GM12878 (cell line): ENCODE measurements around the gene ULBP2. TPM values are rescaled to one million over a fixed set of nuclear protein-coding genes. Genes with fewer than 3 reads are reported as not detected.

ENCODE experiments used
- ATAC-seq: fragments of 200-7000 bp; cut with Tn5 transposase; 3 replicates; pipeline ENCODE4 v1.9.1; 2020; ENCODE audit warnings: mild to moderate bottlenecking, moderate library complexity
- BruUV-seq: library from RNA; stranded (reverse); fragments of 400-500 nt; replicated peaks from 2 replicates; lab custom pipeline; 2021; lab: Mats Ljungman, UMichigan
- CTCF ChIA-PET: fragments of 300-600 bp; sonication (Branson Sonifier 250); formaldehyde crosslinking; extraction: SDS; loops from one replicate; lab custom pipeline; 2021; ENCODE audit warnings: inconsistent platforms; lab: Yijun Ruan, JAX
- POLR2A ChIA-PET: fragments of 350-600 bp; formaldehyde crosslinking; extraction: SDS; loops from one replicate; lab custom pipeline; 2021; ENCODE audit warnings: inconsistent platforms; lab: Charles Lee
- RAD21 ChIA-PET: fragments of 300-600 bp; sonication (Branson Sonifier 250); formaldehyde crosslinking; loops from one replicate; lab custom pipeline; 2023; ENCODE audit warnings: antibody characterized with exemption; ENCODE audit not compliant: unreplicated experiment; lab: Charles Lee
- SMC1A ChIA-PET: fragments of 300-600 bp; sonication (Branson Sonifier 250); formaldehyde crosslinking; loops from one replicate; lab custom pipeline; 2023; ENCODE audit not compliant: unreplicated experiment, uncharacterized antibody; lab: Charles Lee
- DNase-seq: peaks from one replicate; pipeline ENCODE4 v3.0.0-alpha.2; 2011; ENCODE audit warnings: low read depth, low spot score
- FAIRE-seq: peaks from 3 replicates; lab custom pipeline; 2011; peaks lifted over from hg19 to GRCh38; lab: Jason Lieb, UNC
- H2AFZ ChIP-seq: 2 replicates; pipeline ENCODE4 v1.6.0; 2011; ENCODE audit warnings: low read depth, low read length, control low read depth; ENCODE audit not compliant: control insufficient read depth
- H3K27ac ChIP-seq: 2 replicates; pipeline ENCODE4 v1.5.1; 2011; ENCODE audit warnings: control low read depth; ENCODE audit not compliant: control insufficient read depth, insufficient read depth
- H3K27me3 ChIP-seq, 2 experiments: replicated peaks in 1 of 2; 2 replicates each; pipeline versions ENCODE4 v1.6.0 to v1.6.1; 2011; ENCODE audit warnings: low read length in 1 of 2; ENCODE audit not compliant: control insufficient read depth in 2 of 2, insufficient read depth in 2 of 2
- H3K36me3 ChIP-seq, 2 experiments: 2 replicates each; pipeline ENCODE4 v1.5.1; 2011; ENCODE audit warnings: low read length in 1 of 2; ENCODE audit not compliant: control insufficient read depth in 2 of 2, insufficient read depth in 2 of 2
- H3K4me1 ChIP-seq: 2 replicates; pipeline ENCODE4 v1.6.1; 2011; ENCODE audit warnings: mild to moderate bottlenecking, low read length, moderate library complexity, mixed read lengths; ENCODE audit not compliant: control insufficient read depth, insufficient read depth
- H3K4me2 ChIP-seq: 2 replicates; pipeline ENCODE4 v1.6.0; 2011; ENCODE audit warnings: control low read depth; ENCODE audit not compliant: control insufficient read depth, insufficient read depth
- H3K4me3 ChIP-seq: fragments of 200-600 bp; sonication (generic); 2 replicates; pipeline ENCODE4 v1.5.1; 2016
- H3K79me2 ChIP-seq: 2 replicates; pipeline ENCODE4 v1.6.0; 2011; ENCODE audit warnings: low read length; ENCODE audit not compliant: control insufficient read depth, insufficient read depth
- H3K9ac ChIP-seq: 2 replicates; pipeline ENCODE4 v1.8.0; 2011; ENCODE audit warnings: low read length, control low read depth, mixed read lengths; ENCODE audit not compliant: control insufficient read depth, insufficient read depth
- H3K9me3 ChIP-seq: replicated peaks from 3 replicates; pipeline ENCODE4 v1.5.1; 2011; ENCODE audit warnings: mild to moderate bottlenecking, low read length; ENCODE audit not compliant: control insufficient read depth, insufficient read depth
- H4K20me1 ChIP-seq: 2 replicates; pipeline ENCODE4 v1.6.0; 2011; ENCODE audit not compliant: control insufficient read depth, insufficient read depth
- ASH2L ChIP-seq: fragments of 300-600, 200-600 bp; sonication (generic); IDR thresholded peaks from 2 replicates; pipeline ENCODE4 v1.6.1; 2017; ENCODE audit warnings: low read depth, mild to moderate bottlenecking, borderline replicate concordance
- IKZF1 ChIP-seq: fragments of 450-650 bp; conservative IDR thresholded peaks from 2 replicates; pipeline ENCODE4 v1.6.1; 2017; ENCODE audit warnings: antibody characterized with exemption, mild to moderate bottlenecking
- JUNB ChIP-seq: IDR thresholded peaks from 2 replicates; pipeline ENCODE4 v1.6.1; 2016; ENCODE audit warnings: antibody characterized with exemption, mild to moderate bottlenecking
- POLR2AphosphoS2 ChIP-seq: IDR thresholded peaks from 2 replicates; pipeline ENCODE4 v1.6.1; 2011; ENCODE audit warnings: low read depth, mild to moderate bottlenecking, low read length, improper control_type of control experiment, moderate library complexity
- RELA ChIP-seq: fragments of 450-650 bp; IDR thresholded peaks from 2 replicates; pipeline ENCODE4 v1.8.0; 2014; ENCODE audit warnings: borderline replicate concordance; ENCODE audit not compliant: partially characterized antibody
- SMAD5 ChIP-seq: IDR thresholded peaks from 2 replicates; pipeline ENCODE4 v1.6.1; 2016; ENCODE audit warnings: antibody characterized with exemption, low read depth
- SREBF2 ChIP-seq: IDR thresholded peaks from 2 replicates; pipeline ENCODE4 v1.6.1; 2012; ENCODE audit warnings: mild to moderate bottlenecking, low read length
- ZNF24 ChIP-seq: fragments of 450-650 bp; IDR thresholded peaks from 2 replicates; pipeline ENCODE4 v1.6.1; 2017; ENCODE audit warnings: antibody characterized with exemption, mild to moderate bottlenecking
- WGBS: methylation state at CpG from one replicate; pipeline ENCODE4 v1.1.6; 2016; ENCODE audit warnings: low lambda C conversion rate; ENCODE audit not compliant: insufficient replicate concordance, insufficient coverage; ENCODE audit errors: missing lambda C conversion rate; 5-methylcytosine and 5-hydroxymethylcytosine counted together
- in situ Hi-C: fragments of 300-500 bp; cut with MboI; formaldehyde crosslinking; loops from 9 replicates; pipeline ENCODE4 v1.14.3; 2018; ENCODE audit warnings: mixed read lengths
- intact Hi-C: fragments of 100-400 bp; cut with micrococcal nuclease; formaldehyde crosslinking; loops from one replicate; pipeline ENCODE4 v1.14.2; 2022; ENCODE audit not compliant: unreplicated experiment
- polyA plus RNA-seq, 11 experiments: library from polyadenylated mRNA; depleted of rRNA in 4 of 11; unstranded in 6 of 11; stranded (reverse) in 5 of 11; fragments of >200 nt; fragmentation: Nextera tagmentation in 4 of 11; fragmentation: Illumina TruSeq in 1 of 11; extraction: Ambion mirVana in 4 of 11; extraction: Trizol in 1 of 11; gene quantifications; 1 replicate in 1 of 11; 2 replicates in 10 of 11; pipeline versions ENCODE4 v1.2.1 to v1.2.3, GENCODE V29; 2011 to 2016; ENCODE audit warnings: inconsistent platforms in 2 of 11, missing spikeins in 2 of 11, low read depth in 1 of 11
- total RNA-seq, 4 experiments: library from RNA; depleted of rRNA in 3 of 4; stranded (reverse); fragments of >200 nt in 3 of 4; fragmentation: Illumina TruSeq in 1 of 4; extraction: Trizol in 1 of 4; gene quantifications; 2 replicates each; pipeline versions ENCODE4 v1.2.1 to v1.2.3, GENCODE V29; 2013 to 2021
- TF ChIP-seq, protein P1 (sequence below): fragments of 450-650 bp; IDR thresholded peaks from 2 replicates; pipeline ENCODE4 v1.6.1; 2016; ENCODE audit warnings: mild to moderate bottlenecking
- TF ChIP-seq, protein P2 (sequence below): fragments of 450-650 bp; IDR thresholded peaks from 2 replicates; pipeline ENCODE4 v1.6.1; 2017; ENCODE audit warnings: borderline replicate concordance
- TF ChIP-seq, protein P3 (sequence below): IDR thresholded peaks from 2 replicates; pipeline ENCODE4 v1.6.1; 2012; ENCODE audit warnings: low read depth, low read length, improper control_type of control experiment
- TF ChIP-seq, protein P4 (sequence below): IDR thresholded peaks from 2 replicates; pipeline ENCODE4 v1.6.1; 2011; ENCODE audit warnings: low read depth, low read length, improper control_type of control experiment, borderline replicate concordance
- TF ChIP-seq, protein P5 (sequence below): fragments of 450-650 bp; IDR thresholded peaks from 2 replicates; pipeline ENCODE4 v1.6.1; 2016; ENCODE audit warnings: mild to moderate bottlenecking

ULBP2 gene
- total and polyA plus RNA-seq, 10 of the 15 experiments (the other 5 are each of a cell fraction or from before 2014, with no cell fraction given), result 0.16 to 2.5 (median 0.22) TPM; not detected in 3

DNA sequence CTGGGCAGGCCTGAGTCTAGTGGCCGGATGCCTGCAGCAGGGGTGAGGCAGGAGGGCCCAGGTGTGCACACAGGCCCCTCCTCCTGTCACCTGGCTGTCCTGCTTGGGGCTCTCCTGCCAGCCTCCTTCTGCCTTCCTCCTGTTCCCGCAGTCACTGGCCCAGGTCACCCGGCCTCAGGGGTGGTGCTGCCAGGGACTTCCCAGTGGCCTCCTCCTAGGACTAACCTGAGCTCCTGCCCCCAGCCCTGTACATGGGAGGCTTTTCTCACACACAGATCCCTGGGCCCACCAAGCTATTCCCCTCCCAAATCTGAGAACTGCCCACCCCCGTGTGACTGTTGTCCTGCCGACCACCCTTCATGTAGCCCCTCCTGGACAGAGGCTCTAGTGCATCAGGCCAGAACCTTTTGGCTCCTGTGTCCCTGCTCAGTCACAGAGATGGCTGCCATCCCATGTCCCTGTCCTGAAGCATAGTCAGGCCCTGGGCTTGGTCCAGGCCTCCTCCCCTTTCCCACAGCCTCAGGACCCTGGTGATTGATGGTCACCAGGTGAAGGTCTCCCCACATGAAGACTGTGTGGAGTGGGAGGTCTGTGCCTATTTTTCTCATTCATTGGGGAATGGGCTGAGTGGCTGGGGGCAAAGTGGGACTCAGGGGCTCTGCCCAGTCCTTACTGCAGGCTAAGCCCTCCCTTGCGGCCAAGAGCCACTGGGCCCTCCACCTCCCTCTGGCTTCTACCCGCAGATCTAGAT is 20.8 kb downstream of the ULBP2 start (continued):
- TF ChIP-seq, protein P1, sequence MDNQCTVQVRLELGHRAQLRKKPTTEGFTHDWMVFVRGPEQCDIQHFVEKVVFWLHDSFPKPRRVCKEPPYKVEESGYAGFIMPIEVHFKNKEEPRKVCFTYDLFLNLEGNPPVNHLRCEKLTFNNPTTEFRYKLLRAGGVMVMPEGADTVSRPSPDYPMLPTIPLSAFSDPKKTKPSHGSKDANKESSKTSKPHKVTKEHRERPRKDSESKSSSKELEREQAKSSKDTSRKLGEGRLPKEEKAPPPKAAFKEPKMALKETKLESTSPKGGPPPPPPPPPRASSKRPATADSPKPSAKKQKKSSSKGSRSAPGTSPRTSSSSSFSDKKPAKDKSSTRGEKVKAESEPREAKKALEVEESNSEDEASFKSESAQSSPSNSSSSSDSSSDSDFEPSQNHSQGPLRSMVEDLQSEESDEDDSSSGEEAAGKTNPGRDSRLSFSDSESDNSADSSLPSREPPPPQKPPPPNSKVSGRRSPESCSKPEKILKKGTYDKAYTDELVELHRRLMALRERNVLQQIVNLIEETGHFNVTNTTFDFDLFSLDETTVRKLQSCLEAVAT, result no peak

DNA sequence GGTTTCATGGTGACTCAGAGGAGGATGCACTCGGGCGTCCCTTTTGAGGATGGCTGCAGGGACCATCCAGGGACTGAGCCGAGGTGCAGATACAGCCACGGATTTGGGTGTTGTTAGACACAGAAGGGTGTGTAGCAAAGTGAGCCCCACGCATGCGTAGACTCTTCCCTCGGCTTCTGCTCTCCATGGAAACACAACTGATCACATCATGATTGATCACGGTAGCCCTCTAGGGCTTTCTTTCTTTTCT is 21.3 kb downstream of the ULBP2 start:
- 8% methylated on average over 8 of the region's 8 CpGs for WGBS
- no TSS peak for BruUV-seq
- Histone ChIP-seq H3K27ac (no peak overlapping the region), H3K4me3 (no peak overlapping the region), H4K20me1 (no peaks in the 10 kb centered on the region), H3K9ac (no peak overlapping the region), H3K27me3 (peaks cover 18 to 21% of the 10 kb centered on the region in 2 experiments), H2AFZ (no peak overlapping the region), H3K36me3 (no peaks in the 10 kb centered on the region), H3K4me1 (peaks cover 7% of the 10 kb centered on the region), H3K9me3 (peaks cover 17% of the 10 kb centered on the region; the same call in 2 of the 3 replicates), H3K79me2 (no peaks in the 10 kb centered on the region), H3K4me2 (peak overlapping the region; percentile 89; the same call in 1 of the 2 replicates)
- ChIA-PET SMC1A (no interaction called here), CTCF (no interaction called here), POLR2A (no interaction called here), RAD21 (no interaction called here)
- ATAC-seq (peak; percentile 75), DNase-seq (no peak), FAIRE-seq (no peak)
- intact Hi-C loops (no loop called here), in situ Hi-C loops (no loop called here)
- TF ChIP-seq POLR2AphosphoS2 (no peak), JUNB (no peak), IKZF1 (no peak), SMAD5 (no peak), RELA (no peak), ASH2L (no peak), ZNF24 (no peak), SREBF2 (no peak)
- TF ChIP-seq, protein P2, sequence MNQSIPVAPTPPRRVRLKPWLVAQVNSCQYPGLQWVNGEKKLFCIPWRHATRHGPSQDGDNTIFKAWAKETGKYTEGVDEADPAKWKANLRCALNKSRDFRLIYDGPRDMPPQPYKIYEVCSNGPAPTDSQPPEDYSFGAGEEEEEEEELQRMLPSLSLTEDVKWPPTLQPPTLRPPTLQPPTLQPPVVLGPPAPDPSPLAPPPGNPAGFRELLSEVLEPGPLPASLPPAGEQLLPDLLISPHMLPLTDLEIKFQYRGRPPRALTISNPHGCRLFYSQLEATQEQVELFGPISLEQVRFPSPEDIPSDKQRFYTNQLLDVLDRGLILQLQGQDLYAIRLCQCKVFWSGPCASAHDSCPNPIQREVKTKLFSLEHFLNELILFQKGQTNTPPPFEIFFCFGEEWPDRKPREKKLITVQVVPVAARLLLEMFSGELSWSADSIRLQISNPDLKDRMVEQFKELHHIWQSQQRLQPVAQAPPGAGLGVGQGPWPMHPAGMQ, result no peak
- TF ChIP-seq, protein P3, sequence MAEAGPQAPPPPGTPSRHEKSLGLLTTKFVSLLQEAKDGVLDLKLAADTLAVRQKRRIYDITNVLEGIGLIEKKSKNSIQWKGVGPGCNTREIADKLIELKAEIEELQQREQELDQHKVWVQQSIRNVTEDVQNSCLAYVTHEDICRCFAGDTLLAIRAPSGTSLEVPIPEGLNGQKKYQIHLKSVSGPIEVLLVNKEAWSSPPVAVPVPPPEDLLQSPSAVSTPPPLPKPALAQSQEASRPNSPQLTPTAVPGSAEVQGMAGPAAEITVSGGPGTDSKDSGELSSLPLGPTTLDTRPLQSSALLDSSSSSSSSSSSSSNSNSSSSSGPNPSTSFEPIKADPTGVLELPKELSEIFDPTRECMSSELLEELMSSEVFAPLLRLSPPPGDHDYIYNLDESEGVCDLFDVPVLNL, result no peak
- TF ChIP-seq, protein P4, sequence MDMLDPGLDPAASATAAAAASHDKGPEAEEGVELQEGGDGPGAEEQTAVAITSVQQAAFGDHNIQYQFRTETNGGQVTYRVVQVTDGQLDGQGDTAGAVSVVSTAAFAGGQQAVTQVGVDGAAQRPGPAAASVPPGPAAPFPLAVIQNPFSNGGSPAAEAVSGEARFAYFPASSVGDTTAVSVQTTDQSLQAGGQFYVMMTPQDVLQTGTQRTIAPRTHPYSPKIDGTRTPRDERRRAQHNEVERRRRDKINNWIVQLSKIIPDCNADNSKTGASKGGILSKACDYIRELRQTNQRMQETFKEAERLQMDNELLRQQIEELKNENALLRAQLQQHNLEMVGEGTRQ, result no peak
- TF ChIP-seq, protein P5, sequence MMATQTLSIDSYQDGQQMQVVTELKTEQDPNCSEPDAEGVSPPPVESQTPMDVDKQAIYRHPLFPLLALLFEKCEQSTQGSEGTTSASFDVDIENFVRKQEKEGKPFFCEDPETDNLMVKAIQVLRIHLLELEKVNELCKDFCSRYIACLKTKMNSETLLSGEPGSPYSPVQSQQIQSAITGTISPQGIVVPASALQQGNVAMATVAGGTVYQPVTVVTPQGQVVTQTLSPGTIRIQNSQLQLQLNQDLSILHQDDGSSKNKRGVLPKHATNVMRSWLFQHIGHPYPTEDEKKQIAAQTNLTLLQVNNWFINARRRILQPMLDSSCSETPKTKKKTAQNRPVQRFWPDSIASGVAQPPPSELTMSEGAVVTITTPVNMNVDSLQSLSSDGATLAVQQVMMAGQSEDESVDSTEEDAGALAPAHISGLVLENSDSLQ, result no peak
